ENCODE results near the gene SETD1A.
A peak's percentile ranks its signal among the peaks of the same experiment; 100 is the strongest.

The SETD1A gene

DNA sequence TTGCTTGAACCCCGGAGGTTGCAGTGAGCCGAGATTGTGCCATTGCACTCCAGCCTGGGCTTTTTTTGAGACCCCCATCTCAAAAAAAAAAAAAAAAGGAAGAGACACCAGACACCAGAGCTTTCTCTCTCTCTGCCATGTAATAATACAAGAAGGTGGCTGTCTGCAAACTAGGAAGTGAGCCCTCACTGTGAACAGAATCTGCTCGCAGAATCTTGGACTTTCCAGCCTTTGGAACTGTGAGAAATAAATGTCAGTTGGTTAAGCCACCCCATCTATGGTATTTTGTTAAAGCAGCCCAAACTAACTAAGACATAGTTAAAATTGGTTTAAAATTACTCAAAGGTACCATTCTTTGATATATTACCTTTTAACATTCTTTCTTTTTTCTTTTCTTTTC lies 63.0 kb downstream of the SETD1A start:
- DNase-seq (ENCODE audit: low spot score) = no peak

DNA sequence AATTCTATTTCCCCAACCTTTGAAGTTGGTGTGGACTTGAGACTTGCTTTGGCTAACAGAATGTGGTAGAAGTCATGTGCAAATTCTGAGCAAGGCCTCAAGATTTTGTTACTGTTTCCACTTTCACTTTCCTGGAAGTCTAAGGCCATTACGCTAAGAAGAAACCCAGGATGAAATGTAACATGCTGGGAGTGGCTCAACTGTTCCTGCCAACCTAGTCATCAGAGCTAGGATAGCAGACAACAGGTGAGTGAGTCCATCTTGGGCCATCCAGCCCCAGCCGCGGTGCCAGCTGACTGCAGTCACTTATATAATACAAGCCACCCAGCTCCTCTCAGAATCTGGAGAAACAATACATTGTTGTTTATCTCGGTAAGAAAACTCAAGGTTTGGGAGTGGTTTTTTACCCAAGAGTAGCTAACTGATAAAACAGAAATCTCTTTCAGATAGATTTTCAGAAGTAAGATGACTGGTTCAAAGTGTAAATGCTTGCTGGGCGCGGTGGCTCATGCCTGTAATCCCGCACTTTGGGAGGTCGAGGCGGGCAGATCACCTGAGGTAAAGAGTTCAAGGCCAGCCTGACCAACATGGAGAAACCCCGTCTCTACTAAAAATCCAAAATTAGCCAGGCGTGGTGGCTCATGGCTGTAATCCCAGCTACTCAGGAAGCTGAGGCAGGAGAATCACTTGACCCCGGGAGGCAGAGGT lies 65.1 kb downstream of the SETD1A start:
- DNase-seq (ENCODE audit: low spot score) = peak; percentile 10

DNA sequence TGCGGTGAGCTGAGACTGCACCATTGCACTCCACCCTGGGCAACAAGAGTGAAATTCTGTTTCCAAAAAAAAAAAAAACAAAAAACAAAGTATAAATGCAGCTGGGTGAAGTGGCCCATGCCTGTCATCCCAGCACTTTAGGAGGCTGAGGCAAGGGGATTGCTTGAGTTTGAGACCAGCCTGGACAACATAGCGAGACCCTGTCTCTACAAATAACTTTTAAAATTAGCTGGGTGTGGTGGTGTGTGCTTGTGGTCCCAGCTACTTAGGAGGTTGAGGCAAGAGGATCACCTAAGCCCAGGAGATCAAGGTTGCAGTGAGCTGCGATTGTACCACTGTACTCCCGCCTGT lies 65.7 kb downstream of the SETD1A start:
- DNase-seq (ENCODE audit: low spot score) = no peak

DNA sequence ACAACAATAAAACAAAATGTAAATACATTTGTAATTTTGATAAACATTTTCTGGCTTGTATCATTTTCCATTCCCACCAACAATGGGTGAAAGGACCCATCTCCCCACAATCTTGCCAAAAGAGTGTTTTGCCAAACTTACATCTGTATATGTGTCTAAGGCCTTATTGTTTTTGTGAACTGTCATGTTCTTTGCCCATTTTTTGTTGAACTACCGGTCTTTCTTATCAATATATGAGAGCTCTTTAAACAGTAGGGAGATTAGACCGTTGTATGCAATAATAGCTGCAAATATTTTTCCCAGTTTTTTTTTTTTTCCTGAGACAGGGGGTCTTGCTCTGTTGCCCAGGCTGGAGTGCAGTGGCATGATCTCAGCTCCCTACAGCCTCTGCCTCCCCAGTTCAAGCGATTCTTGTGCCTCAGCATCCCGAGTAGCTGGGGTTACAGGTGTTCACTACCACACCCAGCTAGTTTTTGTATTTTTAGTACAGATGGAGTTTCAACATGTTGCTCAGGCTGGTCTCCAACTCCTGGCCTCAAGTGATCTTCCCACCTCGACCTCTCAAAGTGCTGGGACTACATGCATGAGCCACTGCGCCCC lies 66.2 kb downstream of the SETD1A start:
- DNase-seq (ENCODE audit: low spot score) = no peak

DNA sequence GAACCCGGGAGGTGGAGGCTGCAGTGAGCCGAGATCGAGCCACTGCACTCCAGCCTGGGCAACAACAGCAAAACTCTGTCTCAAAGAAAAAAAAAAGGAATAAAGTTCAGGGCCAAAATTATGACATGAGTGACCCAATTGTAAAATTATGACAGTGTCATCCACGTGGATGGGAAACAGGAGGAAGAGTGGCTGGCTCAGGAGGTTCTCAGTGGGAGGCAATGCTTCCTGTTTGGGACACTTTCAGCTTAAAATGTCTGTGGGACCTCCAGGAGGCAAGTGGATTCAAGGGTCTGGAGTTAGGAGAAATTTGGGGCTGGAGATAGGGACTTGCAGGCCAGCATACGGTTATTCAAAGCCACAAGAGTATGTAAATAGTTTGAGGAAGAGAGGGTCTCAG lies 67.8 kb downstream of the SETD1A start:
- no peak for DNase-seq (ENCODE audit: low spot score)

DNA sequence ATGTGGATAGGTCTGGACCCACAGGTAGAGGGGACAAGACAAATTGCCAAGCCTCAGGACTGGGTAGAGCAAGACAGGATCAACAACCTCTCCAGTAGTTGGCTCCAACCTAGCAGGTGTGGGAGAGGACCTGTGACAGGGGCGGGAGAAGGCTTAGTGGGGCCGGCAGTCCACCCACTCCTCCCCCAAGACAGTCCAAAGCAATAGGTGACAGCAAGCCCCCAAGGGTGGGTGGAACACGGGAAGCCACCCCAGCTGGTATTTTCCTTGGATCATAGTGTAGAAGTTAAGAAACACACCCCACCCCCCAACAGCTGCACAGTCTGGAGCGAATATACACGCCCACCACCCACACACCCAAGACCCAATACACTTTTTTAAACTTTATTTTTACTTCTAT lies 71.7 kb downstream of the SETD1A start:
- no peak for DNase-seq (ENCODE audit: low spot score)

DNA sequence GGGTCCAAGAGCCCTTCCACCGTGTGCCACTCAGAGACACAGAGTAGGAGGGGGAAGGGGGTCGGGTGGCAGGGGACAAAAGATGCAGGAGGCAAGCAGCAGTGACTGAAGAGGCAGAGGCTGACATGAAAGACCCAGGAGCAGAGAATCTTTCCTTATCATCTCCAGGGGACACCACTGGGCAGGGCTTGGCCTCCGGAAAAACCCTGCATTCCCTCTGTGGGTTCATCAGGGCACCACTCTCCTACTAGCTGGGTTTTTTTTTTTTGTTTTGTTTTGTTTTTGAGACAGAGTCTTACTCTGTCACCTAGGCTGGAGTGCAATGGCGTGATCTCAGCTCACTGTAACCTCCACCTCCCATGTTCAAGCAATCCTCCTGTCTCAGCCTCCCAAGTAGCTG lies 73.7 kb downstream of the SETD1A start:
- DNase-seq (ENCODE audit: low spot score) = no peak

DNA sequence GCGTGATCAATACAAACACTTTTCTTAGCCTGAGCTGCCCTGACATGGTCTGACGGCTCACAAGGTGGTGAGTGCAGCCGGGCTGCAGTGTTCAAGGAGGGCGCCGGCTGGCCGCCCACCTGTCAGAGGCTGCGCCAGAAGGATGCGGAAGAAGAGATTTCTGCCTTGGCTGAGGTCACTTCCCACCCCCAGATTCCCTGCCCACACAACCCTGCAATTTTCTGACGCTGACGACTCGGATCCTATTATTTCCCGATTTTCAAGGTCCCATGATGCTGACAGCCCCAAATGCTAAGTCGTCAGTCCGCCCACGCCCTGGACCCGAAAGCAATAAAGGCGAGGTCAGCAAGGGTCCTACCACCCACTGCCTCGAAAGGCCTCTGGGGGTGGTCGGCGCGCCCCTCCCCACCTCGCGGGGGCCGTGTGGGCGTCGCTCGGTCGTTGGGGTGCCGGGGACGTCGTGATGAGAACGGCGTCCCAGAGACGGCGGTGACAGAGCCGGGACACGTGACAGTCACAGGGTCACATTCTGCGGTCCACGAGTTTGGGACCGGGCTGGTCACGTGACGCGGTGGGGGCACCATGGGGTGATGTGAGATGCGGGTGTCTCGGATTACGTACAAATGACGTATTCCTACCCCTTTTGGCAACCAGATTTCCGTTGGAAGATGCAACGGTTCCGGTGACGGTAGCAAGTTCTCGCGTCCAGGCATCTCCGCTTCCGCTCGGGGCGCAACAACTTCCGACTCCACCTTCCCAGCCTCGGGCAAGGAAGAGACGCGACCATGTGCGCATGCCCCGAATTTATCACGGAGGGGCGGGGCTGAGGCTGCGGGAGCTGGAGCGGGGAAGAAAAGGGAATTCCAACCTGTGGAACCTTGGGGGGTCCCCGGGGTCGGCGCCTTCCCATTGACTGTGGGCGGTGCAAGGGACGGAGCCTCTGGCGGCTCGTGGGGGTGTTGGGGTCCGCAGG lies 75.5 kb downstream of the SETD1A start, which contains the start of gene STX4:
STX4 (plus strand) TSS at position 823 of the 973 bp plus-strand sequence. CDS start 248 bp downstream, outside the sequence.
- DNase-seq (ENCODE audit: low spot score) = peak; percentile 94

DNA sequence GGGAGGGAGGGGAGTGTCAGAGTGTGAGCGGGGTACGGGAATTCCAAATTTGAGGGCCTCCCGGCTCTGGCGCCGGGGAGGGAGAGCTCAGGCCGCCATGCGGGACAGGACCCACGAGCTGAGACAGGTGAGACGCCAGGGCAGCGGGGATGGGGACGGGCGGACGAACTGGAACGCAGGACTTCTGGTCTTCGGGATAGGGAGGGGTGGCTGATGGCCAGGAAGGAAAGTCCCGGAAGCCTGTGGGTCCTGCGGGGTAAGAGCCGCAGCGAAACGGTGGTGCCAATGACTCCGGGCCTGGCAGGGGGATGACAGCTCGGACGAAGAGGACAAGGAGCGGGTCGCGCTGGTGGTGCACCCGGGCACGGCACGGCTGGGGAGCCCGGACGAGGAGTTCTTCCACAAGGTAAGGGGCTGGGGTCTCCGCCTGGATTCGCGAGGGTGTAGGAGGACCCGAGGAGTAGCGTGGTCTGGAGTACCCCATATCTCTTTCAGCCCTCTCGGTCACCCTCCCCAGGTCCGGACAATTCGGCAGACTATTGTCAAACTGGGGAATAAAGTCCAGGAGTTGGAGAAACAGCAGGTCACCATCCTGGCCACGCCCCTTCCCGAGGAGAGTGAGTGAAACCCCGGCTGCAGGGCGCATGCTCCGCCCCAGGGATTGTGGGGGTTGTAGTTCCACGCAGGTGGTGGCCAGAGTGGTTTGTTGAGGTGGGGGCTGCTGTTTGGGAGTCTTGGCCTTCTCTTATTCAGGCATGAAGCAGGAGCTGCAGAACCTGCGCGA lies 76.3 kb downstream of the SETD1A start:
- peak; percentile 94 for DNase-seq (ENCODE audit: low spot score)
